Hepatocyte (in vitro differentiated cells): Measurements from ENCODE around the gene AK5.

Source experiments
- CTCF ChIP-seq: fragments of 200-600 bp; sonication (generic); IDR thresholded peaks from 2 replicates; pipeline ENCODE4 v1.5.1; 2016; ENCODE audit warnings: antibody characterized with exemption, mild to moderate bottlenecking; ENCODE audit not compliant: poor library complexity
- EZH2 ChIP-seq: fragments of 200-600 bp; sonication (generic); IDR thresholded peaks from 2 replicates; pipeline ENCODE4 v1.6.1; 2016; ENCODE audit warnings: antibody characterized with exemption, mild to moderate bottlenecking, borderline replicate concordance
- EZH2phosphoT487 ChIP-seq: fragments of 200-600 bp; sonication (generic); IDR thresholded peaks from one replicate; pipeline ENCODE4 v1.6.1; 2018; ENCODE audit warnings: antibody characterized with exemption, mild to moderate bottlenecking, low read depth, moderate library complexity; ENCODE audit not compliant: unreplicated experiment, severe bottlenecking

- TF ChIP-seq CTCF (no peak), EZH2phosphoT487 (no peak), EZH2 (no peak)
Observed at GRCh38 chr1:77253211-77253610, 28.6 kb upstream of the AK5 start.
